ENCODE data around the gene PARP14.
"Not testable (repeated sequence)": the region's sequence is repeated elsewhere in the genome, so short reads cannot be mapped to it uniquely, and the experiment has no call there.

The PARP14 gene

GRCh38 chr3:122719273-122719921 lies 38.8 kb downstream of the PARP14 start:
- no peak for DNase-seq (ENCODE audit: low read depth)

- no peak for DNase-seq (ENCODE audit: low read depth)
Measured at GRCh38 chr3:122725106-122725505, 44.5 kb downstream of the PARP14 start.

GRCh38 chr3:122727294-122727693 lies 46.7 kb downstream of the PARP14 start:
- DNase-seq (ENCODE audit: low read depth), result no peak

- no peak for DNase-seq (ENCODE audit: low read depth)
Measured at GRCh38 chr3:122727766-122728165, 47.1 kb downstream of the PARP14 start.

GRCh38 chr3:122728186-122728585 lies 47.5 kb downstream of the PARP14 start:
- no peak for DNase-seq (ENCODE audit: low read depth)

GRCh38 chr3:122728756-122729514 lies 48.3 kb downstream of the PARP14 start:
- DNase-seq (ENCODE audit: low read depth), result no peak

GRCh38 chr3:122730240-122730639 lies 49.6 kb downstream of the PARP14 start:
- DNase-seq (ENCODE audit: low read depth), result no peak

- DNase-seq (ENCODE audit: low read depth), result not testable (repeated sequence)
Measured at GRCh38 chr3:122732682-122733525, 52.3 kb downstream of the PARP14 start.

- no peak for DNase-seq (ENCODE audit: low read depth)
Measured at GRCh38 chr3:122739172-122739571, 58.5 kb downstream of the PARP14 start.

- no peak for DNase-seq (ENCODE audit: low read depth)
Measured at GRCh38 chr3:122742234-122742633, 61.6 kb downstream of the PARP14 start.

- no peak for DNase-seq (ENCODE audit: low read depth)
Measured at GRCh38 chr3:122743581-122744120, 63.0 kb downstream of the PARP14 start.

- DNase-seq (ENCODE audit: low read depth), result no peak
Measured at GRCh38 chr3:122745369-122746021, 64.9 kb downstream of the PARP14 start.

- DNase-seq (ENCODE audit: low read depth), result not testable (repeated sequence)
Measured at GRCh38 chr3:122747295-122747694, 66.7 kb downstream of the PARP14 start.

GRCh38 chr3:122748347-122748746 lies 67.7 kb downstream of the PARP14 start:
- DNase-seq (ENCODE audit: low read depth), result no peak

- DNase-seq (ENCODE audit: low read depth), result no peak
Measured at GRCh38 chr3:122754929-122755328, 74.3 kb downstream of the PARP14 start.

GRCh38 chr3:122755491-122755890 lies 74.9 kb downstream of the PARP14 start:
- no peak for DNase-seq (ENCODE audit: low read depth)

- DNase-seq (ENCODE audit: low read depth), result no peak
Measured at GRCh38 chr3:122758877-122759560, 78.4 kb downstream of the PARP14 start.

GRCh38 chr3:122760453-122761271 lies 80.0 kb downstream of the PARP14 start:
- no peak for DNase-seq (ENCODE audit: low read depth)

GRCh38 chr3:122766430-122766829 lies 85.8 kb downstream of the PARP14 start:
- DNase-seq (ENCODE audit: low read depth), result no peak

Data from T follicular helper cell (primary cell).